HG02981 (cell line): ENCODE results near the gene TMEM247.
"Not testable (repeated sequence)": the region's sequence is repeated elsewhere in the genome, so short reads cannot be mapped to it uniquely, and the experiment has no call there.

Source experiments
- ATAC-seq: cut with Tn5 transposase; IDR thresholded peaks from one replicate; pipeline ENCODE4 v1.9.1; 2021; ENCODE audit warnings: mild to moderate bottlenecking, moderate library complexity; ENCODE audit not compliant: unreplicated experiment

TMEM247 gene

DNA sequence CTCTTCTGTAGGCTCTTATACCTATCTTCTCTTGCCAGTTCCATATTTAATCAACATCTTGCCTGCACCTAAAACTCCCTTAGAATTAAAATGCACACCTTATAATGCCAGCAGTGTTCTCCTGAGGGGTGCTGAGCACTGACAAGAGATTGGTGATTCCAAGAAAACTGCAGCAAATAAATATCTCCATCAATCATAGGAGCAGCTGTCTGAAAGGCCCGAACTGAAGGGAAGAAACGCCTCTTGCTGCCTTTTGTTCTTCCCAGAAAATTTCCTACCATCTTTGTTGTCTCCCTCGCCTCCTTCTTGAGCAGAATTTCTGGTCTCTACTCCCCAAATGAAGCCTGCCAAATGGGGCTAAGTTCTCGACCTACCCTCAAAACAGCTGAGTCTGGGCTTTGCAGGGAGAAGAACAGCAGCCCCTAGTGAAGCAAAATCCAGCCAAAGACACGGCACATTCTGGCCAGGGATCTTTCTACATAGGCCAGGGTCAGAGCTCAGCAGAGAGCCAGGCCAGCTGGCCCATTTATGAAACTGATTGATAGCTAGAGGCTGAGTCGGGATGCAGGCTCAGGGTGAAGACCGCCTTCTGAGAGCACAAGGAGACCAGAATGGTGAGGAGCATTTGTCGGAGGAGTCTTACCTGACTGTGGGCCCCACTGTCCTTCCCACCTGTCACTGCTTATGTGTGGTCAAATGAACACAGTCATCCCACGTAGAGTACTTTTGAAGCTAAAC lies 20.4 kb upstream of the TMEM247 start:
- no peak for ATAC-seq

DNA sequence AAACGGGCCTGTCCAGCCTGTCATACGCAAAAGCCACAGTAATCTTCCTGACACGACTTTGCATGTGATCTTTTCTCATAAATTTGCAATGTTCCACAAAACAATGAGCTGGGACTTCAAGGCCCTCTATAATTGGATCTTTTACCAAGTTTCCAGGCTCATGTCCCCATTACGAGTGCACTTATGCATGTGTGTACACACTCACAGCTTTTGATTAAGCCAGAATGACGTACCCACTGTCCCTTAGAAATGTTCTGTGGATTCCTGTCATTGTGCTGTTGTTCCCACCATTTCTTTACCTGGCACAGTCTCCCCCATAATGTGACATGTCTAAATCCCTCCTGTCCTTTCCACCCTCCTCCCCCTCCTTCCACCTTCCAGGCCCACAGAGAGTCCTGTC lies 19.7 kb upstream of the TMEM247 start:
- no peak for ATAC-seq

DNA sequence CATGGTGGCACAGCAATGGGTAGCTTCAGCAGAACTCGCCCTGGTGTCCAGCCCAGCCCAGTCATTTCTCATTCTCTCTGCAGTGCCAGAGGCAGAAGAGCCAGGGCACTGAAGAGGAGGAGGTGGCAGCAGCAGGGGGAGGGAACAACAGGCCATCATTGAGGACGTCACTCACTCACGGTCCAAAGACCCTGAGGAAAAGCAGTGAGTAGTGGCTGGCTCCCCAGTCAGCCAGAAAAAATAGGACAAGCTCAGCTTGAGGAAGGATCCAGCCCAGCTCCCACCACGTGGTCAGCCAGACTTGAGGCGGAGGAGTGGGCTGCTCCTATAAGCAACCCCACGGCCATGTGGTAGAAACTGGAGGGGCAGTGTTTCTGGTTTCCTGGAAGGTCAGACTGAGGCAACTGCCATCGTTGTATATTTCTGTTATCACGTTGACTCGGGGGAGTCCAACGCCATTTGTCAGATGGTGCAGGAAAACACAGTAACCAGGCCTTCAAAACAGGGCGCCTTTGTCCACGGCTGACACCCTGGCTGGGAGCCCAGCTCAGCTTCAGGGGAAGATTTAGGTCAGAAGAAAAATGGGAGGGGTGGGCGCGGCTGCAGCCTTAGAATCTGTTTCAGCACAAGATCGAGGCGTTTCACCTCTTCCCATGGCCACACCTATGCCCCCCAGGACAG lies 19.0 kb upstream of the TMEM247 start:
- no peak for ATAC-seq

DNA sequence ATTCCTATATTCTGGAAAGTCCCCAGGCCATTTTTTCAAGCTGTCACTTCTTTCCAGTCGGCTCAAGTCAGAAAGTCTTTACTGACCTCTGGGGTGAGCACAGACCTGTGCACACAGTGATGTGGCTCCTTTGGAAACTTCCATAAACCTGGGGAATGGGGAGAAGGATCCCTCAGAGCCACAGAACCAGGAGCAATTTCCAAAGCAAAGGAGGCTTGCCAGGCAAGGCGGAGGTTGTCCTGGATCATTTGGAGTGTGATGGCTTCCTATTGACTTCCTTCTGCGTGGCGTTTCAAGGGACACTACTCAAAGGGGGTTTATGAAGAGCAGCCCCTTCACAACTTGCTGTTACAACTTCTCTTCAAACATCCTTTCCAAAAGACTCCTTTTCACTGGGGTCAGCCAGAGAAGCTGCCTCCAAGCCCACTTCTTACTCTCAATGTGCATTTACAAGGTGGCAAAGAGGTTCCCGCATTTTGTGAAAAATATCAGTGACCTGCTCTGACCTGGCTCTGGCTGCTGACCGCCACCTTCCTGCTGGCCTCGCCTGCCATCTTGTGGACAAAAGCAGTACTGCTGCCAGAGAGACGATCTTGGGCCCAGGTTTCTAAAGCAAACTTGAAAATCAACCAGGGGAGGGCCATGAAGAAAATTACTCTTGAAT lies 18.2 kb upstream of the TMEM247 start:
- ATAC-seq: peak; percentile 55

DNA sequence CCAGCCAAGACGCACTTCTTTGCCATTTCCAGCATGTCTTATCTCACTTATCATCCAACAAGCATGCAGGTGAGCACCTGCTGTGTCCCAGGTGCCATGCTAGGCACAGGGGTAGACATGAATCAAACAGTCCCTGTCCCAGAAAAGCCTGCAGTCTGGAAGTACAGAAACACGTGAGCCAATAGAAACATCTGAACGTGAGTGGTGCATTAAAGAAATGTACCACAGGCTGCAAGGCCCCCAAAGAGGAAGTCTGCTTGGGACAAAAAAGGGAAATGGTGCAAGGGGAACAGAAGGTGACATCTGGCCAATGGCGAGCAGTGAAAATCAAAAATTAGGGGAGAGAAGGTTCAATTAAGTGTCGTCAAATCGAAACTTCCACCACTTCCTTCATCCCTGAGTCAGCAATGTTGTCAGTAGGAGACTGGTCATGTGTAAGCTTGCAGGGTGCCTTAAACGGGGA lies 17.6 kb upstream of the TMEM247 start:
- peak; percentile 34 for ATAC-seq

DNA sequence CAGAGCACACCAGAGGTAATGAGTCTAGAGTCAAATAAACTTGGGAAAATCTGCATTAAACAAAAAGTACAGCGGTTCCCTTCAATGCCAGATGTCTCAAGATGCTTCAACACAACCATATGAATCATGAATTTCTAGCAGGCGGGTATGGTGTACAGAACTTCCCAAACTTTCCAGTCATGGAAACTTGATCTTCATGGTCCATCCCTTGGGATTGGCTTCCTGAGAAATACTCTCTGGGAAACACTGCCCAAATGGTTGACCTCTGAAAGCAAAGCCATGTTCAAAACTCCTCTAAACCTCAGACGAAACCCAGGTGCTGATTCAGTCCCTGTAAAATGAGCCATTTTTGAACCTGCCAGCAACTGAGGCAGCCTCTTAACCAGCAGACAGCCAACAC lies 16.4 kb upstream of the TMEM247 start:
- no peak for ATAC-seq

DNA sequence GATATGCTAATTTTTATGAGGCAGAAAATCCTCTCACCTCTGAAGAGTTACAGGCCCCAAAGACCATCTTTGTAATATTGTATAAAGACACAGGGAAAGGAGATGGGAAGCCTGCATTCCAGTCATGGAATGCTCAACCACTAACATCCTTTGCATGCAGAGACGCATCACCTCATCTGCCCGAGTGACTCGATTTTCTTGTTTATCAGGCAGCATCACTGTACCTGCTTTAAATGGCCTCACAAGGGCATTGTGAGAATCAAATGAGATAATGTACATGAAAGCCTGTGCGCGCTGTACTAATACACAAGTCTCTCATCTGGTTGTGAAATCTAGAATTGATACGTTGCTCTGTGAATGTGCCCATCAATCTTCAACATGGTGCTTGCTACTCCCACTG lies 10.2 kb upstream of the TMEM247 start:
- no peak for ATAC-seq

DNA sequence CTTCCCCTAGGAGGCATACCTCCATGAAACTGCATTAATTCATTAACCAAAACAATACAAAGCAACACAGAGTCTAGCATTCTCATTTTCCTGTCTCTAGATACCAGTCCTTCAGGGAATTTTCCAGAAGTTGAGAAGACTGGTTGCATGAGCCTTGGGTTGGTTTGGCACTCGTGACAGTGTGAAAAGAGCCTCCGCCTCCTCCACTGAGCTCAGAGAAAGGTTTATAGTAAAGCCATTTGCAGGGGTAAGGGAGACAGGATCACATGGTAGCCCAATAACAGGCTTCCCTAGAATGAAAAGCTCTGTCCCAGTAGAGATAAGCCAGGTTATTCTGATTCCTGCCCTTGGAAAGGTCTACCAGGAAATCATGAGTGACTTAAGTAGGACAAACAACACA lies 9.7 kb upstream of the TMEM247 start:
- ATAC-seq: no peak

DNA sequence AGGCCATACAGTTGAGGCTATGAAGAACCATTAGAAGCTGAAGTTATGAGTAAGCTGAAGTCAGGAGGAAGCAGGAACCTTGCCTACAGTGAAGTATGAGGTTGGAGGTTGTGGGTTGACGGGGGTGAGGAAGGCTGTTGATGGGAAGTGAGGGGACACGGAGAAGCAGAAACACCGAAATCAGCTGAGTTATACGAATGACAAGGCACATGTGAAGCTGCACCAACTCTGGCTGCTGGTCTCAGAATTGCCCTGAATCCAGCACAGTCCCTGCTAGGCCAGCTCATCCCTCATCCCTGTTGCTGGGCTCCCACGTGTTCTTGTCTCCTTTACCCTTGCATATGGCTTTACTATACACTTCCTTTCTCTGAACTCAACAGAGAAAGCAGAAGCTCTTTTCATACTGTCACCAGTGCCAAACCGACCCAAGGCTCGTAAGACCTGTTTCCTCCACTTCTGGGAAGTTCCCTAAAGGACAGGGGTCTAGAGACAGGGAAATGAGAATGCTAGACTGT lies 9.2 kb upstream of the TMEM247 start:
- no peak for ATAC-seq

DNA sequence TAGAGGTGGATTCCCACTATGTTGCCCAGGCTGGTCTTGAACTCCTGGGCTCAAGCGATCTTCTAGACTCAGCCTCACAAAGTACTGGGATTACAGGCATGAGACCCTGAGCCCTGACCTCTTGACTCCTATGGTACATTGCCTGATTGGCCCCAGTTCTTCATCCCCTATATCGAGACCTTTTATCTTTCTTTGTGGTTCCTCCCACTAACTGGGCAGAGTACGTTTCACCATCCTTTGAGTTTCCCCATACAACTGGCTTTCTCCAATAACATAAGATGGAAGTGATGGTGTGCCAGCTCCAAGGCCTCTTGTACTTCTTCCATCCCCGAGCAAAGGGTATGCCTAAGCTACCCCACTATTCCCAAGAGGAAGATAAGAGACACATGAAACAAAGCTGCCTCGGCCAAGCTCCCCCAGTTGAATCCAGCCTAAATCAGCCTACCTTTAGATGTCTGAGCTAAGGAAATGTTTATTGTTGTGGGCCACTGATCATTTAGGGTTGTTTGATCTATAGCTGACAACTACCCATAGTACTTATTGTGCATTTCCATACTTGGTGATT lies 8.3 kb upstream of the TMEM247 start:
- no peak for ATAC-seq

DNA sequence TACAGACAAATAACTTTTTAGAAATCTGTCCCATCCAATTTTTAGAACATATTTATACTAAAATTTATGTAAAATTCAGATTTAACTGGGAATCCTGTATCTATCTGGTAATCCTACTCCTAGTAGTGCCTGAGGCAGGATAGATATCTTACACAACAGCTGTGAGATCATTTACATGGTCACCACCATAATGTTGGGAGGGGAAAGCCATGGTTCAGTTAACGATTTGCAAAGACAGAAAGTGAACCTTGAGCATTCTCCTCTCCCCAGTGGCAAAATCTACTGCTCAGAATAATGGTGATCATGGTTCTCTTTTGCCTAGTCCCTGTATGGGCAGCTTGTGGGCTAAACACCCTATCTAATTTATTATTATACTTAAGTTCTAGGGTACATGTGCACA lies 7.7 kb upstream of the TMEM247 start:
- no peak for ATAC-seq

DNA sequence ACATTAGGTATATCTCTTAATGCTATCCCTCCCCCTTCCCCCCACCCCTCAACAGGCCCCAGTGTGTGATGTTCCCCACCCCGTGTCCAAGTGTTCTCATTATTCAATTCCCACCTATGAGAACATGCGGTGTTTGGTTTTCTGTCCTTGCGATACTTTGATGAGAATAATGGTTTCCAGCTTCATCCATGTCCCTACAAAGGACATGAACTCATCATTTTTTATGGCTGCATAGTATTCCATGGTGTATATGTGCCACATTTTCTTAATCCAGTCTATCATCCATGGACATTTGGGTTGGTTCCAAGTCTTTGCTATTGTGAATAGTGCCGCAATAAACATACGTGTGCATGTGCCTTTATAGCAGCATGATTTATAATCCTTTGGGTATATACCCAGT lies 7.2 kb upstream of the TMEM247 start:
- ATAC-seq: not testable (repeated sequence)

DNA sequence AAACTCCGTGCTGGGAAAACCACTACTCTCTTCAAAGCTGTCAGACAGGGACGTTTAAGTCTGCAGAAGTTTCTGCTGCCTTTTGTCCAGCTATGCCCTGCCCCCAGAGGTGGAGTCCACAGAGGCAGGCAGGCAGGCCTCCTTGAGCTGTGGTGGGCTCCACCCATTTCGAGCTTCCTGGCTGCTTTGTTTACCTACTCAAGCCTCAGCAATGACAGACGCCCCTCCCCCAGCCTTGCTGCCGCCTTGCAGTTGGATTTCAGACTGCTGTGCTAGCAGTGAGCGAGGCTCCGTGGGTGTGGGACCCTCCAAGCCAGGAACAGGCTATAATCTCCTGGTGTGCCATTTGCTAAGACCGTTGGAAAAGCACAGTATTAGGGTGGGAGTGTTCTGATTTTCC lies 1.9 kb upstream of the TMEM247 start:
- not testable (repeated sequence) for ATAC-seq

DNA sequence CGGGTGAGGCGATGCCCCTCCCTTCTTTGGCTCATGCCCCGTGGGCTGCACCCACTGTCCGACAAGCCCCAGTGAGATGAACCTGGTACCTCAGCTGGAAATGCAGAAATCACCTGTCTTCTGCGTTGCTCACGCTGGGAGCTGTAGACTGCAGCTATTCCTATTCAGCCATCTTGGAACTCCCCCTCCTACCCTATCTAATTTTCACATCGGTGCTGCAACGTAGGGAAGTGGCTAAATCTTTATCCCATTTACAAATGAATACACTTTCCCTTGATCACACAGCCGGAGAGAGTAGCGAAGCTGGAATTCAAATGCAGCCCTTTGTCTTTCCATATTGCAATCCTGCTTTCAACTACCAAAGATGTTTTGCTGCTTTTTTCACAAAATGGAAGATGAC lies 1.4 kb upstream of the TMEM247 start:
- no peak for ATAC-seq

DNA sequence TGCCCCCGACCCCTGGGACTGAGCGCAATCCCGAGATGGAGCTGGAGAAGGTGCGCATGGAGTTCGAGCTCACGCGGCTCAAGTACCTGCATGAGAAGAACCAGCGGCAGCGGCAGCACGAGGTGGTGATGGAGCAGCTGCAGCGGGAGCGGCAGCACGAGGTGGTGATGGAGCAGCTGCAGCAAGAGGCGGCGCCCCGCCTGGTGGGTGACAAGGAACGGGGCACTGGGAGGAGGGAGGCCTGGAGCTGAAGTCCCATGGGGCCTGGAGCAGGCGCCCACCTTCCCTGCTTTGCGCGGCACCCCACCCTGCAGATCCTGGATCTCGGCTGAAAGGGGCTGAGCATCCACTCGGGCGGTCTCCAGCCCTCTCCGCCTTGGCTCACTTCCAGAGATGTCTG lies 1.2 kb downstream of the TMEM247 start:
- no peak for ATAC-seq

DNA sequence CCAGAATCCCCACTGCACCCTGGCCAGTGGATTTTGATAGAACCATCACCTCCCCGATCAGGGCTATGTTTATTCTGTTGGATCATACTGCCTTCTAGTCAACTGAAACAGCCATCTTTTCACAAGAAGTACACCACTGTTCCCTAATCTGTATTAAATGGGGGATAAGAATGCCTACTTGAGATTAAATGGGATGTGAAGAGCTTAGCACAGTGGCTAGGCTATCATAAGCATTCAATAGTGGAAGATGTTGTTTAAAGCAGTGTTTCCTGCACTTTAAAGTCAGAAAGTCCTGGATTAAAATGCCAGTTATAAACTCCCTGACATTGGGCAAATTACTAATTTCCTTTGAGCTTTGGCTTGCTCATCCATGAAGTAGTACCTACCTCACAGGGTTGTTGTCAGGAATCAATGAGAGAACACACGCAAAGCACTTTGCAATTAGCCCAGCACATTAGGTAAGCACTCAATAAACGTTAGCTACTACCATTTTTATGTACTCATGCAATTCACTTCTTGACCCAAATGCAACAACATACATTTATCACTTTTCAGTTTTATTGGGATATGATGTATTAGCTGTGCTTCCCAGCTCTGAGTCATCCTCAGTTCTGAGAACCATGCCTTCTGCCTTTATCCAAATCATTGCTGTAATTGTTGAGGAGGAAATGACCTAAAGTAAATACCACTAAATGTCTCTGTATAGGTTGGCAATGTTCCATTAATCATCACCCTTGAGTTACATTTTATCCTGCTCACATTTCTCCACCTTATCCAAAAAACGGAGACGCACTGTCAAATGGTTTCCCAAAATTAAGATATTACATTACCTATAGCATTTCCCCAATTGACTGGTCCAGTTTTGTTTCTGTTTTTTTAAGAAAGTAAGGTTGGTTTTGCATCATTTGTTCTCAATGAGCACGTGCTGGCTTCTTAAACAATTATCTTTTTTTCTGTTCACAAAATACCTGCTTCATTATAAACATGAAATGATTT lies 2.1 kb downstream of the TMEM247 start:
- ATAC-seq: no peak

DNA sequence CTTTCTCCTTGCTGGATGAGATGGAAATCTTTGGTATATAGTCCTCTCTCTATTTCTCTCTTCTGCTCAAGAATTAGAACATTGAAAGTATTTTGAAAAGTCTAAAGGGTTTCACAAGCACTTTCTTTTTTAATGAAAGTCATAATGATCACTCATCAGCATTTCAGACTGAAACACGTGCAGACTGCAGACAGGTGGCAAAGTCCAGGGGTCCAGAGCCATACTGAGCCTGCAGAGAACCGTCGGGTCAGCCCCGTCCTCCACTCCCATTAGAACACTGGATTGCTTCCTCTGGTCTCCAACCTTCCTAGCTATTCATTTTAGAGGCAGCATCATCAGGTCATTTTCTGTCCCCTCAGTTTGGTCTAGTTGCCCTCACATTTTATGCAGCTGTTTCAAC lies 3.1 kb downstream of the TMEM247 start:
- ATAC-seq: no peak

DNA sequence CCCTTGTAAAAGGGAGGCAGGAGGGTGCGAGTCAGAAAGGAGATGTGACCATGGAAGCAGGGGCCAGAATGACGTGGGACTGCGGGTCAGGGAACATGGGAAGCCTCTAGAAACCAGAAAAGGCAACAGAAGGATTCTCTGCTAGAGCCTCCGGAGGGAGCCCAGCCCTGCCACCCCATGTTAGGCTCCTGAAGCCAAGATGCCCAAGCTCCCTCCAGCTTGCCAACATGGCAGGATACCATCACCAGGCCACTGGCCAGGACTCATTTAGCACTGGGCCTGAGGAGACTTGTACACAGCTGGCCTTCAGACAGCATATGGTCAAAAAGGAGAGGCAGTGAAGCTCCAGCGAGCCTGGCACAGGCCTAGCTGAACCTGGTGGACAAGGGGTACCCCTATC lies 5.6 kb downstream of the TMEM247 start:
- ATAC-seq: no peak

DNA sequence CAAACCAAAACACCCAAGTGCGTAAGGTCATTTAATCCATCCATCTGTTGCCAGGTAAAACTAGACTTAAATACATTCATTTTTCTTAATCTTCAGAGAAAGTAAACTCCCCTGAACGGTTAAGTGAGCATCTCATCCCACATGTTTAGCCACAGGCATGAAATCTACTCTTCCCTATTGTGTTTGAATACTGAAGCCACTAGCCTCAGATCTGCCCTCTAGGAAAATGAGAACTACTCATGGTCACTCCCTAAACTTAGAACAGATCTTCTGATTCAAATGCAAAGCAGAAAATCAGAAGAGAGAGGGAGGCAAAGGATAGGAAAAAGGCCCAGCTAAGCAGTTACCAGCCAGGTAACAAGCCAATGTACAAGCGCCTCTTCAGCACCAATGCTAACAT lies 7.1 kb downstream of the TMEM247 start:
- no peak for ATAC-seq

DNA sequence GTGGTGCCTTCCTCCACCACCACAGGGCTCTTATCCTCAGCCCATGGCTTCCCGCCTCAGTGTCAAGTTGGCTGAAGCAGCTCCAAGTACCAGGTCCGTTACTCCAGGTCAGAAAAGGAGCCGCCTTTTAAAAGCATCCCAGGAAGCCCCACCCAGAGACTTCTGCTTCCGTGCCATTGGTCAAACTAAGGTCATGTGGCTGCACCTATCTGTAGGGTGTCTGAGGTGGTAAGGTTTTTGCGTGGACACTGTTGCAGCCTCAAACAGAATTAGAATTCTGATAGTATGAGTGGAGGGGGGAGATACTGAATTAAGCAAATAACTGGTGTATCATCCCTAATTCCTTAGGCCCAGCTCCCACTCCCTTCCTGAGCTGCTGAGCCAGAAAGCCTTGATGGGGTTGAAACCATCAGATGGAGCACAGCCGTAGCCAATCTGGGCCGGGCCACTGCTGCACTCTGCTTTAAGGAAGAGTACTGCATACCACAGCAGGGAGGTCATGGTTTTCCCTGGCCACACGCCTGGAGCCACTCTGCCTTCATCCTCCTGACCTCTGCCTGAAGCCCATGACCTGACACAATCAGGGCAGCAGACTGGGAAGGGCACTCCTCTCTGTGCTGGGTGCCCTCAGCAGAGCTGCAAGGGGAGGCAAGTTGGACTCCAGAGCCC lies 8.4 kb downstream of the TMEM247 start:
- ATAC-seq: no peak
